HFFc6 (cell line): ENCODE results near the gene SMIM8. TPM values are rescaled to one million over a fixed set of nuclear protein-coding genes. Genes with fewer than 3 reads are reported as not detected.

Experiments
- DNase-seq: peaks from one replicate; pipeline ENCODE4 v3.0.0-alpha.2; 2018
- H3K27ac Mint-ChIP-seq: 2 replicates; pipeline ENCODE4 v1.8.0; 2020; ENCODE audit warnings: mild to moderate bottlenecking, mixed read lengths
- H3K27me3 Mint-ChIP-seq: 2 replicates; pipeline ENCODE4 v1.8.0; 2021; ENCODE audit warnings: mild to moderate bottlenecking, moderate library complexity, mixed read lengths; ENCODE audit not compliant: insufficient read depth
- H3K36me3 Mint-ChIP-seq: 2 replicates; pipeline ENCODE4 v1.8.0; 2021; ENCODE audit warnings: low read depth, mixed read lengths
- H3K4me1 Mint-ChIP-seq: 2 replicates; pipeline ENCODE4 v1.8.0; 2020; ENCODE audit warnings: low read depth, mixed read lengths
- H3K4me3 Mint-ChIP-seq: 2 replicates; pipeline ENCODE4 v1.8.0; 2020; ENCODE audit warnings: mild to moderate bottlenecking, moderate library complexity, mixed read lengths
- H3K9me3 Mint-ChIP-seq: 2 replicates; pipeline ENCODE4 v1.8.0; 2020; ENCODE audit warnings: mild to moderate bottlenecking, mixed read lengths
- CTCF ChIP-seq: fragments of 200-600 bp; sonication (generic); IDR thresholded peaks from 2 replicates; pipeline ENCODE4 v1.5.0; 2021; ENCODE audit warnings: antibody characterized with exemption, mild to moderate bottlenecking
- total RNA-seq, 6 experiments: library from RNA; stranded (reverse); fragmentation: NEBNext Ultra II Directional; extraction: Animal tissue kit (Norgen Biotek cat#: 25700); gene quantifications; 2 replicates in 1 of 6; 3 replicates in 5 of 6; pipeline ENCODE4 v1.2.3, GENCODE V29; 2021

SMIM8 gene
- total RNA-seq, 6 experiments from 2014 or later, result 3.3 to 6.2 (median 4.8) TPM

GRCh38 chr6:87281426-87281825 is 41.0 kb upstream of the SMIM8 start:
- no peak for DNase-seq
- Mint-ChIP-seq H3K4me1 (no peaks in the 10 kb centered on the region), H3K9me3 (no peaks in the 10 kb centered on the region), H3K36me3 (no peaks in the 10 kb centered on the region), H3K27ac (no peak overlapping the region), H3K4me3 (no peak overlapping the region), H3K27me3 (peaks cover 16% of the 10 kb centered on the region)
- no peak for TF ChIP-seq CTCF

GRCh38 chr6:87282743-87283142 is 39.6 kb upstream of the SMIM8 start:
- H3K36me3 Mint-ChIP-seq, result no peaks in the 10 kb centered on the region
- H3K27me3 Mint-ChIP-seq, result peaks cover 19% of the 10 kb centered on the region
- H3K27ac Mint-ChIP-seq, result no peak overlapping the region
- no peaks in the 10 kb centered on the region for H3K4me1 Mint-ChIP-seq
- no peak for TF ChIP-seq CTCF
- no peak for DNase-seq
- no peaks in the 10 kb centered on the region for H3K9me3 Mint-ChIP-seq
- no peak overlapping the region for H3K4me3 Mint-ChIP-seq

GRCh38 chr6:87283461-87283860 is 38.9 kb upstream of the SMIM8 start:
- DNase-seq, result no peak
- no peaks in the 10 kb centered on the region for H3K4me1 Mint-ChIP-seq

GRCh38 chr6:87287251-87287650 is 35.1 kb upstream of the SMIM8 start:
- H3K27me3 Mint-ChIP-seq, result peaks cover 32% of the 10 kb centered on the region
- H3K27ac Mint-ChIP-seq, result no peak overlapping the region
- H3K36me3 Mint-ChIP-seq, result no peaks in the 10 kb centered on the region
- DNase-seq, result no peak
- TF ChIP-seq CTCF, result no peak
- no peak overlapping the region for H3K4me3 Mint-ChIP-seq
- no peaks in the 10 kb centered on the region for H3K9me3 Mint-ChIP-seq
- no peaks in the 10 kb centered on the region for H3K4me1 Mint-ChIP-seq

More at GRCh38 chr6:87283461-87283860, 38.9 kb upstream of the SMIM8 start:
- H3K27ac Mint-ChIP-seq, result no peak overlapping the region
- no peaks in the 10 kb centered on the region for H3K9me3 Mint-ChIP-seq
- no peaks in the 10 kb centered on the region for H3K36me3 Mint-ChIP-seq
- TF ChIP-seq CTCF, result no peak
- H3K27me3 Mint-ChIP-seq, result peaks cover 19% of the 10 kb centered on the region
- no peak overlapping the region for H3K4me3 Mint-ChIP-seq

GRCh38 chr6:87289571-87289970 is 32.8 kb upstream of the SMIM8 start:
- Mint-ChIP-seq H3K27me3 (peaks cover 30% of the 10 kb centered on the region), H3K27ac (no peak overlapping the region), H3K4me3 (no peak overlapping the region), H3K9me3 (no peaks in the 10 kb centered on the region), H3K36me3 (no peaks in the 10 kb centered on the region), H3K4me1 (no peaks in the 10 kb centered on the region)
- DNase-seq, result no peak
- TF ChIP-seq CTCF, result no peak

GRCh38 chr6:87291883-87292282 is 30.5 kb upstream of the SMIM8 start:
- Mint-ChIP-seq H3K4me3 (no peak overlapping the region), H3K27ac (no peak overlapping the region), H3K4me1 (no peaks in the 10 kb centered on the region), H3K36me3 (no peaks in the 10 kb centered on the region), H3K27me3 (peaks cover 19% of the 10 kb centered on the region), H3K9me3 (no peaks in the 10 kb centered on the region)
- TF ChIP-seq CTCF, result no peak
- DNase-seq, result no peak
